HG03097 (cell line): ENCODE results near the gene TMEM94.

Source experiments
- ATAC-seq: cut with Tn5 transposase; IDR thresholded peaks from one replicate; pipeline ENCODE4 v1.9.1; 2021; ENCODE audit not compliant: unreplicated experiment, low FRiP score

TMEM94 gene

DNA sequence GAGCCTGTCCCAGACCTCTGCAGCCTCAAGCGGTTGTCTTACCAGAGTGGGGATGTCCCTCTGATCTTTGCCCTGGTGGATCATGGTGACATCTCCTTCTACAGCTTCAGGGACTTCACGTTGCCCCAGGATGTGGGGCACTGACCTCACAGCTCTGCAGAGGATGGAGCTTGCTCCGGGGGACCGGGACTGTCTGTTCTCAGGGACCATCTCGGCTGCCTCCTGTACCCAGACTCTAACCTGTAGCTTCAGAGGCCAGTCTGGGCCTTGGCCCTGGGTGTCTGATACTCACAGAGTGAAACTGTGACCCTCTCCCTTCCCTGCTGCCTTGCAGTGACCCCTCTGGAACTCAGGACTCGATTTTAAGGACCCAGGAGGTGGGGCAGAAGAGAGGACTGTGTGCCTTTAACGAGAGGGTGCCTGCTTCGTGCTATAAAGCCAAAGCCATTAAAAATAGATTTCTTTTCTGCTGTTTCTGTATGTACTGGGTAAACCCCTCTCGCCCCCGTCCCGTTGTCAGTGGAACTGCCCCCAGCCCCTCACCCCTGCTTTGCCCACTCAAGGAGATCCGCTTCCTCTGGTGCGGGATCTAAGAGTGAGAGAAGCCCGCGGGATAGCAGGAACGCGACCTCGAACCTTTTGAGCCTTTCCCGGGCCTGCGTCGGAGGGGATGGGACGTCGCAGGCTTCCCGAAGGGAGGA, 68.0 kb downstream of the TMEM94 start:
- ATAC-seq, result no peak

DNA sequence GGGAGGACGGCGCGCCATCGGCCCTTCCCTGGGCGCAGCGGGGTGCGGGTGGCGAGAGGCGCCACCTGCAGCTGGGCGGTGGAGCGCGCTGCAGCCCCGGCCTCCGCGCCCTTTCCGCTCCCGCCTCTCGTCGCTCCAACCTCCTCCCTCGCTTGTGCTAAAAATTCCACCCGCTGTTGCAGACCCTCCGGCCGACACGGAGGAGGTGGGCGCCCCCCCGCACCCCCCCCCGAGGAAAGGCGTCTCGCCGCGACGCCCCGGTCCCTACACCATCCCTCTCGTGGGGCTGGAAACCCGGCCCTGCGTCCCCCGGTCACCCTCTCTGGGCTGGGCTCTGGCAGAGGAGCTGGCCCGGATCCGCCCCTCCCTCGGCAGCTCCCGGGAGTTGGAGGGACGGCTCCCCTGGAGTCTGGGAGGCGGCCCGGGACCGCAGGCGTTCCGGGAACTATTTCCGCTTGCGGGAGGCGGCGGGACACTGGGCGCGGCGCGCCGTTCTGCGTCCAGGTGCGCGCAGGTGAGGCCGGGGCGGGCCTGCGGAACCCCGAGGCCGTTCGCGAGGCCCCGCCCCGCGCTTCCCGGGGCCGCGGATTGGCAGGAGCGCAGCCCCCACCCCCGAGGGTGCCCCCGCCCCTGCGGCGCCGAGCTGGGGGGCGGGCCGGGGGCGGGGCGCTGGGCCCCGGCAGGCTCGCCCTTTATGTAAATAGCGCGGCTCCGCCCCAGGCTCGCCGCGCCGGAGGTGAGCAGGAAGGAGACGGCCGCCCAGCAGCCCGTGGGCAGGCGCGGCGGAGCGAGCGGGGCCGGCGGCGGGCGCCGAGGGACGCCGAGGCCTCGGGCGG, 68.8 kb downstream of the TMEM94 start, which contains the start of gene LLGL2:
Gene LLGL2, plus strand, starts transcription at position 728 of the 836 bp plus-strand sequence. CDS start 17,730 bp downstream, outside the sequence.
- ATAC-seq, result peak; percentile 76

DNA sequence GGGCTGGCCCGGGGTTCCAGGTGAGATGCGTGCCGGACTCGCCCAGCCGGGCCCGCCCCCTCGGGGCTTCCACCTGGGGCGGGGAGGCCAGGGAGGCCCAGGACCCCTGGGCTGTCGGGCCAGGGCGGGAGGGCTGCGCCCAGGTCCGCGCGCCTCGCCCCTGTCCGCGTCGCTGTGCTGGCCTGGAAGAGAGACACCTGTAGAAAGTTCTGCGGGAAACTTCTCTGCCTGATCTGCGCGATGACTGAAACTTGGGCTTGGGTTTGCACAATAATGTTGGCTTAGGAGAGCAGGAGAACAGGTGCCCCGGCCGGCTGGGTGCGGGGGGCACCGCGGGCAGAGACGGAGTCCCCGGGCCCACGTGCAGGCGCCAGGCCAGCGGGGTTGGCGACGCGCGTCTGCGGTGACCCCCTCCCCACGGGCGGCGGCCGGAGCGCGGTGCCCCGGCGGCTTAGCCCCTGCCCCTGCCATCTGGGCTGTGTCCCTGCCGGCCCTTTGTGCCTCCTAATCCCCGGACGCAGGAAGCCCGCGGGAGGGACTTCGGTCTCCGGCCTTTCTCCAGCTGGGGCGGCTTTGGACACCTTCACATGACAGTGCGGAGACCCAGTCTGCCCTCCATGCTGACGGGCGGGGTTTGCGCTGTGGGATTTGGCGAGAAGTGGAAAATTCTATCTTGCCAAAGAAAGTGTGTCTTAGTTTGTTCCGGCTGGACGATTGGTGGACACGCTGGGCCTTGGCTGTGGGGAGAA, 69.5 kb downstream of the TMEM94 start:
- ATAC-seq, result no peak

DNA sequence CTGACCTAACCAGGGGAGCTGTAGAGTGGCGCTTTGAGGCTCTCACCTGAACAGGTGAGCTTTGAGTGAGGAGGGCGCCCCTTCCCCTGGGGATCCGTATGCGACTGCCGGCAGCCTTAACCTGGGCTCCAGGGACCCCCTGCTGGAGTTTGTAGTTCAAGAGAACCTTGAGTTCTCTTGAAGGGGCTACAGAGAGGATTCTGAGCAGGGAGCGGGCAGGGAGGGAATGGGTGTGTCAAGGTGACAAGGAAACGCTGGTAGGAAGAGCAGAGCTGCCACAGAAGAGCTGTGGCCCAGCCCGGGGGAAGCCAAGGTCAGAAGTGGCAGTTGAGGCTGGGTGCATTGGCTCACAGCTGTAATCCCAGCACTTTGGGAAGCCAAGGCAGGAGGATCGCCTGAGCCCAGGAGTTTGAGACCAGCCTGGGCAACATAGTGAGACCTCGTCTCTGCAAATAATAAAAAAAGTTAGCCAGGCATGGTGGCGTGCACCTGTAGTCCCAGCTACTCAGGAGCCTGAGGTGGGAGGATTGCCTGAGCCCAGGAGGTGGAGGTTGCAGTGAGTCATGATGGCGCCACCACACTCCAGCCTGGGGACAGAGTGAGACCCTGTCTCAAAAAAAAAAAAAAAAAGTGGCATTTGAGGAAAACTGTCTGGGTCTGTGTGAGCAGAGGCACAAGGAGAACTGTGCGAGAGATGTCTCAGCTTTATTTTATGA, 70.3 kb downstream of the TMEM94 start:
- no peak for ATAC-seq

DNA sequence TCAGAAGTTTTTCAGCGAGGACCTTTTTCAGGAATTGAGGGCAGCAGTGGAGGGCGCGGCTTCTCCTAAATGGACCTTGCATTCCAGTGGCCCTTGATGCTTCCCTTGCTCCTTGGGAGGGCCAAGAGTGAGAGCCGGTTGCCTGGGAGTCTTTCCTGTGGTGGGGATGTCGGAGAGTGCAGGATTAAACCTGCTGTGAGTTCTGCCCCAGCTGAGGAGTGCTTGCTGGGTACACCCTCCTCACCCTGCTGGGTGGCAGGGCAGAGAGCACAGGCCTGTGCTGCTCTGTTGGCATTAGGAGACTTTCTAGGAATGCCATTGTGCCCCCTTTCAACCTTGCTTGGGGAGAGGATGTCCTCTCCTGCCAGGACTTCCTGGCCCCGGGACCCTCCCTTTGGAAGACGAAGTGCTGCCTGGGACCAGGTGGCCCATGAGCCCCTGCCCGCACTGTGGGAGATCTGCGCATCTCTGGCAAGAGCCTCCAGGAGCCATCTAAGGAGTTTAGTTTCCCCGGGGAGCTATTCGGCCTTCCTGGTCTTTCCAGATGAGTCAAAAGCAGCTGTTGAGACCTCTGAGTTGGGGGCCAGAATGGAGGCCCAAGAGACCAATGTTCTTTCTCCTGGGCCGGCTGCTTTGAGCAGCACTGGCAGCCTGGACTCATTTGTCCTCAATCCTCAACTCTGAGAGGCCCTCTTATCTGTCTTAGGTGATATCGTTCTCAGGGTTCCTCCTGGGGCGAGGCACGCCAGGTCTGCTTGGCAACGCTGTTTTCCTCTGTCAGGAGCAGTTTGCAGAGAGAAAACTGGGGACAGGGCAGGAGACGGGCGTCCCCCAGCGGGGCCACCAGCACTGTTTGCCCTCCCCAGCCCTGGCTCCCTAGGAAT, 74.6 kb downstream of the TMEM94 start:
- ATAC-seq, result no peak

DNA sequence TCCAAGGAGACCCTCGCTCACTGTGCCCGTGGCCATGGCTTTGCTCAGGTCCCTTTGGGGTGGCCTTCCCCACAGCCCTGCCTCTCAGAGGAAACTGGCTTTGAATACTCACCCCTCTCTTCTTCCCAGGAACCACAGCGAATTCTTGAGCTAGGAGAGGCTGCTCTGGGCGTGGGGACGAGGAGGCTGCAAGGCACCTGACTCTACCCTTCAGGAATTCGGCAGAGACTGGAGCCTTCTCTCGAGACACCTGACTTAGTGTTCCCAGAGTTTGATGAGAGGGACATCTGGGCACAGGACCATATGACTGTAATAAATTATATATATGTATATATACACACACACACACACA, 75.3 kb downstream of the TMEM94 start:
- no peak for ATAC-seq

DNA sequence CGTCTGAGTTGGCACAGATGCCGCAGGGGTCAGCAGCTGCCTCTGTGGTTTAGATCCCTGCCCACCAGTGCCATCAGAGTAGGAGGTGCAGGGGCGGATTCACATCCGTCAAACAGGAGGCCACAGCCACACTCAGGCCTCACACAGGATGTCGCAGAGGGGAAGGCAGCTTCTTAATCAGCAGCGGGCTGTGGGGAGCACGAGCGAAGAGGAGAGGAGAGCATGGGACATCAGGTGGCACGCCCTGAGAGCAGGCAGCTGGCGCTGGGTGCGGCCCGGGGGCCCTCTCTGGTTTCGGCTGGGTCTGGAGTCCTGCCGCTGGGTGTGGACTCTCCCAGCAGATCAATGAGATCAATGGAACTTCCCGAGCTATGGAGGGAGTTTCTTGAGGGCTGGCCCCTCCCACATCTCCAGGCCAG, 78.7 kb downstream of the TMEM94 start:
- ATAC-seq, result no peak

DNA sequence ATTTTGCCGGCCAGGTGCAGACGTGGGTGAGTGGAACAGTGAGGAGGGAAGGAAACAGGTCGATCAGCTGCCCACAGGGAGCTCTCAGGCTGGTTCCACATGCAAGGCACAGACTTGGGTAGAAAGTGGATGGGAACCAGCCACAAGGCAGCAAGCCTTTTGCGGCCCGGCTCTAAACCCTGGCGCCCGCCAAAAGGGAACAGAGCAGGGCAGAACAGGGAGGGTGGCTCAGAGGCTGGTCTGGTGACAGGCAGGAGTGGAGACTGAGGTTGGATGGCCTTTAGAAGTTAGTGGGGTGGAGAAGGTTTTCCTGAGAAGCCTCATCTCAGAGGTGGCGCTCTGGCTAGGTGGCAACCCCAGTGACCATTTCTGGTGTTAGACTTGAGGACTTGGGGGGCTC, 79.4 kb downstream of the TMEM94 start:
- no peak for ATAC-seq

DNA sequence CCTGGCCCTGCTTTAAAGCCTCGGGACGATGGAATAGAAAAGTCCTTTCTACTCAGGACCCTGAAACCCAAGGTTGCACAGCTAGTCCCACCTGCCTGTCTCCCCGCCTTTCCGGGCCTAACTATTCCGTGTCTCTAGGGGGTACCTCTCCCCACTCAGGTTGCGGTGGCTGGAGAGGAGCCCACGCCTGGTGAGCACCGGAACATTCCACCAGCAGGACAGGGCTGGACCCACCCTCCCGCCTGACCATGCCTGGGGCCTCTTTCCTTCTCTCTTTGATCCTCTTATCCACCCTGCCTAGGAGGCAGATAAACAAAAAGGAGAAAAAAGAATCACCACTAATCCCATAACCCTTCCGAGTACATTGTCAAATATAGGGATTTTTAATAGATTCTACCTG, 79.9 kb downstream of the TMEM94 start:
- no peak for ATAC-seq

DNA sequence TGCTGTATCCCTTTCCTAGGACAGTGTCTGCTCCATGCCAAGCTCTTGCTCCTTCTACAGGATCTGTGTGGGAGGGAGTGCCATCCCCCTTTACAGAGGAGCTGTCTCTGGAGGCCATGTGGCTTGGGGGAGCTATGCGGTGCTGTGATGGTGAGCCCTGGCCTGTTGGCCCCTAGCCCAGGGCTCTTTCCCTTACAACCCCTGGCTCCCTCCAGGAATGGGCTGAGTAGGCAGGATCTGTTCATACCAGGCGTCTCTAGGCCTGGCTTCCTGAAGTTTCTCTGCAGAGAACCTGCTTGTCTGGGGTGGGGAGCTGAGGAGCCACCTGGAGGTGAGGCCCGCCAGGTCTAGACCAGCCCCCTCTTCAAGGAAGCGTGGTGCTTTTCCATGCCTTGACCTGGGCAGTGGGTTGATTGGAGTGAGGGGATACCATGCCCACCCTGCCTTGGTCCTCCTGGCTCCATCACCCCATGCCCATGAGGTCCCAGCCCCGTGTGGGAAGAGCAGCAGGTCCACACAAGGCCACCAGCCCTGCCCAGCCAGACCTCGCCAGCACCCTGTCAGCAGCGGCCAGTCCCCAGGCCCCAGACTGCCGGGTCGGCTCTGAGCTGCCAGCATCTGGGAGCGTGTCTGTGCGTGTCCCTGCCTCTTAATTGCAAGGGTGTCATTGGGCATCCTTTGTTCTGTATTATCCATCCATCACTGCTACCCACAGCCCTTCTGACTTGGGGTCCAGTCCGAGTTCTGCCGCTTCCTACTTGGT, 83.7 kb downstream of the TMEM94 start:
- ATAC-seq, result no peak

DNA sequence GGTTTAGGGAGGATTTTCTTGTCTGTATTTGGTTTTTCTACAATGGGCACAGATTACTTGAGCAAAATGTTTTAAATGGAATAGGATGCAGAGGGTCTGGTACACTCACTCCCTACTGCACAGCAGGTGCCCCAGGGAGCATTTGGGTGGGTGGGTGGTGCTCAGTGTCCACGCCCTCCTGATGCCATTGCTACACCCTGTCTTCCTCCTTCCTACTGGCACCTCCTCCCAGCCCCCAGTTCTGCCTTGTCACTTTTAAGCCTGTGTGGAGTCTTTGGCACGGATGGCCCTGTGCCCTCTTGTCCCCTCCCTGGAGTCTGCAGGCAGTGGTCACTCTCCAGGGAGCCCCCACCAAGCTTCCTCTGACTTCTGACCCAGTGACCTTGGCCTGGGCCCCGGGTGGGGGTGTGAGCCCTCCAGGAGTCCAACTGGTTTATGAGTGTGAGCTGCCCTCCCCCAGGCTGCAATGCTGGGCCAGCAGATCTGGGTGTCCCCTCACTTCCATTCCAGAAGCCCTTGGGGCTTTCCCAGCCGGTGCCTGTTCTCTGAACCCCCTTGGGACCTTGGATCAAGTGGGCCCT, 84.6 kb downstream of the TMEM94 start:
- no peak for ATAC-seq

DNA sequence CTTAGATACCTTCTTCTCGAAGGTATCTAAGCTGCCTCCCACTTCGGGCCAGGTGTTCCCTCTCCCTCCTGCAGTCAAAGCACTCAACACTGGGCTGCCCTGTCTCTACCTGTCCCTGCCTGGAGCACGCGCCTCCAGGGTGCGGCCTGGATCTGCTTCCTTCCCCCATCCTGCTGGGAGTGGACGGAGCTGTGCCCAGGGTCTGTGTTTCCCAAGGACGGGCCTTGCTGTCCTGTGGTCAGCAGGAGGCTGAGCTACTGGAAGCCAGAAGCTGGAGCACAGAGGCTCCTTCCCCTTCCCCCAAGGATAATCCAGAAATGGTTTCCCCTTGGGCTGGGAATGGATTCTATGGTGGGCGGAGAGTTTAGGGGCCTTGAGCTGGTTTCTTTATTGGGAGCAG, 85.8 kb downstream of the TMEM94 start:
- no peak for ATAC-seq

DNA sequence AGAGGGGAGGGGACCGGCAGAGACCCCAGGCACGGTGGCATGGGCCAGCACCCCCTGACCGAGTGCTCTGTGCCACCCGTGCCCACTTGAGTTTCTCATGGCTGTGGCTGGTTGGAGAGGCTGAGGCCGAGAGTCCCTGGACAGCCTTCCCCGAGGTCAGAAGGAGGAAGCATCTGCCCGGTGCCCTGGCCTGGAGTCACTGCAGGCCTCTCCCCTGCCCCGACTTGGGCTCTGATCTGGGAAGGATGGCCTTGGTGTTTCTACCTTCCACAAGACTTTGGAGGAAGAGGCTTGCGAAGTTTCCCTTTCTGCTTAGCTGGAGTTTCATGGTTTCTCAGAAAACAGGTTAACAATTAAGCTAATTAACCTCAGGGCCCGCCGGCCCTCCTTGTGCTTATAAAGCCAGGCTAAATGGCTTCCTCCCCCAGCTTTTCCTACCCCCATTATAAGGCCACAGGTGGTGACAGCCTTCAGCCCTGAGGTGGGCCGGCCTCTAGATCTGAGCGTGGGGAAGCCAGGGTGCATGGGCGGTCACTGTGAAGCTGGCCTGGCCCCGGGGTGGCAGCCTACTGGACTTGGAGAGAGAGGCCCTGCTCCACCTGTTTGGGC, 86.4 kb downstream of the TMEM94 start:
- ATAC-seq, result no peak

DNA sequence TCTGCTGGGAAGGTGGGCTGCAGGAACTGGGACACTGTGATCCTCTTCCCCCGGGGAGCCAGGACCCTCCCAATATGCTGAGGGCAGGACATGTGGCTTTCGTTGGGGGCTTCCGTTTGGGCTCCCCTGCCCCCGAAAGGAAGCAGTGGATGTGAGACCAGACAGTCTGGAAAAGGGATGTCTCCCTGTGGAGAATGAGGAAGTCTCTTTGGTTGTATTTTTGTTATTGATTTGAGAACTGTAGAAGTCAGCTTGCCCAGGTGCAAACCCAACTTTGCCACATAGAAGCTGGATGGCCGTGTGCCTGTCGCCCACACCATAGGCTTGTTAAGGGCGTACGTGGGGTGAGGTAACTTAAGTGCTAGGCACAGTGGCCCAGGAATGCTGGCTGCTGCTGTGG, 87.8 kb downstream of the TMEM94 start:
- ATAC-seq, result no peak

DNA sequence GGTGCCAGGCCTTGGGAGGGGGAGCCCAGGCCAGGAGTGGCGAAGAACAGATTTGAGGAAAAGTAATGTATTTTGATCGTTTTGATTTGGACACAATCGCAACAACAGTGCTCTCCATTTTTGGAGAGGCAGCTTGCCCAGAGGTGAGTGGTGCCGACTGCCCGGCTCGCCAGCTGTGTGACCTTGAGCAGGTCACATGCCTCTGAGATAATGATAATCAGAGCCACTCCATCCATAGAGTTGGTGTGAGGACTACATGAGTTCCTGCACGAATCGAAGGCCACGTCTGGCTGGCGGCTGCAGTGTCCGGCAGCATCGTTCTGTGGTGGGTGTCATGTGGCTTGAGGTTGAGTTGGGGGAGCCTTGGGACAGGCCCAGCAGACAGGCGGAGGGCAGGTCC, 89.7 kb downstream of the TMEM94 start:
- no peak for ATAC-seq

DNA sequence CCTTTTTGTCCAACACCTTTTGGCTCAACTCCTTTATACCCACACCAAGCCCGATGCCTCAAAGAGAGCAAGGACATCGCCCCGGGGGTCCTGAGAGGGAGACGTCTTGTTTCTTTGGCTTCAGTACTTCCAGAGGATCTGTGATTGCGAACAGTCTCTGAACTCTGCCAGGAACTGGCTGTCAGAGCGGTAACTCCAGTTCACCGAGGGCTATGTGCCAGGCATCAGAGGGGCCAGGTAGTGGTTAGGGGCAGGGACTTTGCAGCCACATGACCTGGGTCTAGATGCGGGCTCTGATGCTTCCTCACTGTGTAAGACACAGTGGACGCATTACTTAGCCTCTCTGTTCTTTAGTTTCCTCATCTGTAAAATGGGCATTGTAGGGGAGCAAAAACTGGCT, 90.7 kb downstream of the TMEM94 start:
- ATAC-seq, result no peak

DNA sequence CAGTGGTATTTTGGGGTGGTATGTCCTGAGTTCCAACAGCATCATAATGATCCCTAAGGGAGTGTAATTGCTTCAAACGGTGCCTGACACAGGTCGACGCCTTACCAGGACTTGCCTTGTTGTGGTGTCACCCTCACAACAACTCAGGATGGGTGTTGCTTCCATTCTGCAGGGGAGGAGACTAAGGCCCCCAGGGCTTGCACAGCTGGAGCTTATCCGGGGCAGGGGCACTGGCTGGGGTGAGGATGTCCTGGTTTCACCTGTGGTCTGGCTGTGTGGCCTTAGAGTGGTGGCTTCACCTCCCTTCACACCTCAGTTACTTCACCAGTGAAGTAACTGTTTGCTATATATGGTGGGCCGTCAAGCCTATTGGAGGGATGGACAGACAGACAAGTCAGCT, 92.4 kb downstream of the TMEM94 start:
- ATAC-seq, result no peak
